WTC11 (cell line): ENCODE results near the gene FUBP3. TPM values are rescaled to one million over a fixed set of nuclear protein-coding genes. Genes with fewer than 3 reads are reported as not detected.

ENCODE experiments used
- ATAC-seq: fragments of 200-7000 bp; cut with Tn5 transposase; 2 replicates; pipeline ENCODE4 v1.10.0; 2021; ENCODE audit warnings: mild to moderate bottlenecking, moderate library complexity
- CTCF ChIA-PET: fragments of 300-600 bp; sonication (Branson Sonifier 250); formaldehyde crosslinking; loops from one replicate; lab custom pipeline; 2021; ENCODE audit warnings: antibody characterized with exemption; lab: Charles Lee
- POLR2A ChIA-PET: fragments of 350-600 bp; sonication (Branson Sonifier 250); formaldehyde crosslinking; loops from one replicate; lab custom pipeline; 2021; ENCODE audit warnings: antibody characterized with exemption; lab: Charles Lee
- DNase-seq: peaks from one replicate; pipeline ENCODE4 v3.0.0; 2021; ENCODE audit warnings: low spot score
- H3K27ac Mint-ChIP-seq: 2 replicates; pipeline ENCODE4 v1.8.0; 2021; ENCODE audit warnings: mixed read lengths
- H3K27me3 Mint-ChIP-seq: 2 replicates; pipeline ENCODE4 v1.8.0; 2021; ENCODE audit warnings: low read depth, mild to moderate bottlenecking, moderate library complexity, mixed read lengths
- H3K36me3 Mint-ChIP-seq: 2 replicates; pipeline ENCODE4 v1.8.0; 2021; ENCODE audit warnings: mixed read lengths
- H3K4me1 Mint-ChIP-seq: 2 replicates; pipeline ENCODE4 v1.8.0; 2022; ENCODE audit warnings: mixed read lengths
- H3K4me3 Mint-ChIP-seq: 2 replicates; pipeline ENCODE4 v1.8.0; 2021; ENCODE audit warnings: mild to moderate bottlenecking, moderate library complexity, mixed read lengths
- H3K9me3 Mint-ChIP-seq: 2 replicates; pipeline ENCODE4 v1.8.0; 2021; ENCODE audit warnings: mixed read lengths
- AR ChIP-seq: fragments of 250-450 bp; sonication (Bioruptor Pico); IDR thresholded peaks from 2 replicates; pipeline ENCODE4 v1.9.0; 2021; ENCODE audit warnings: mild to moderate bottlenecking
- CREB1 ChIP-seq: sonication (generic); formaldehyde crosslinking; IDR thresholded peaks from 2 replicates; pipeline ENCODE4 v1.8.0; 2023; ENCODE audit warnings: mild to moderate bottlenecking, missing genetic modification reagents
- E2F4 ChIP-seq: sonication (generic); formaldehyde crosslinking; IDR thresholded peaks from 2 replicates; pipeline ENCODE4 v1.8.1; 2022; ENCODE audit warnings: low read depth, mild to moderate bottlenecking, moderate library complexity, missing genetic modification reagents, borderline replicate concordance
- GTF2I ChIP-seq: fragments of 250-450 bp; sonication (Bioruptor Pico); conservative IDR thresholded peaks from 2 replicates; pipeline ENCODE4 v1.4.0; 2021; ENCODE audit warnings: mild to moderate bottlenecking
- IRF1 ChIP-seq: sonication (generic); formaldehyde crosslinking; IDR thresholded peaks from 2 replicates; pipeline ENCODE4 v1.8.0; 2023; ENCODE audit warnings: missing genetic modification reagents
- JUN ChIP-seq: sonication (generic); formaldehyde crosslinking; IDR thresholded peaks from 2 replicates; pipeline ENCODE4 v1.8.0; 2023; ENCODE audit warnings: mild to moderate bottlenecking, missing genetic modification reagents
- USF2 ChIP-seq: sonication (generic); formaldehyde crosslinking; IDR thresholded peaks from 2 replicates; pipeline ENCODE4 v1.8.1; 2023; ENCODE audit warnings: mild to moderate bottlenecking, missing genetic modification reagents, moderate library complexity
- ZNF232 ChIP-seq: sonication (generic); formaldehyde crosslinking; IDR thresholded peaks from 2 replicates; pipeline ENCODE4 v1.8.0; 2022; ENCODE audit warnings: mild to moderate bottlenecking, missing genetic modification reagents
- ZNF317 ChIP-seq: sonication (generic); formaldehyde crosslinking; IDR thresholded peaks from 2 replicates; pipeline ENCODE4 v1.8.1; 2023; ENCODE audit warnings: low read depth, mild to moderate bottlenecking, moderate library complexity, missing genetic modification reagents, borderline replicate concordance
- ZNF423 ChIP-seq: fragments of 250-450 bp; sonication (Bioruptor Pico); IDR thresholded peaks from 2 replicates; pipeline ENCODE4 v2.1.2; 2022; ENCODE audit warnings: mild to moderate bottlenecking, moderate library complexity
- ZSCAN18 ChIP-seq: fragments of 250-450 bp; sonication (Bioruptor Pico); IDR thresholded peaks from 2 replicates; pipeline ENCODE4 v2.1.2; 2022; ENCODE audit warnings: mild to moderate bottlenecking, moderate library complexity
- total RNA-seq: library from RNA; stranded (reverse); gene quantifications from 3 replicates; pipeline ENCODE4 v1.2.3, GENCODE V29; 2021

FUBP3 gene
- total RNA-seq, 1 experiment from 2014 or later = 83.0 TPM

DNA sequence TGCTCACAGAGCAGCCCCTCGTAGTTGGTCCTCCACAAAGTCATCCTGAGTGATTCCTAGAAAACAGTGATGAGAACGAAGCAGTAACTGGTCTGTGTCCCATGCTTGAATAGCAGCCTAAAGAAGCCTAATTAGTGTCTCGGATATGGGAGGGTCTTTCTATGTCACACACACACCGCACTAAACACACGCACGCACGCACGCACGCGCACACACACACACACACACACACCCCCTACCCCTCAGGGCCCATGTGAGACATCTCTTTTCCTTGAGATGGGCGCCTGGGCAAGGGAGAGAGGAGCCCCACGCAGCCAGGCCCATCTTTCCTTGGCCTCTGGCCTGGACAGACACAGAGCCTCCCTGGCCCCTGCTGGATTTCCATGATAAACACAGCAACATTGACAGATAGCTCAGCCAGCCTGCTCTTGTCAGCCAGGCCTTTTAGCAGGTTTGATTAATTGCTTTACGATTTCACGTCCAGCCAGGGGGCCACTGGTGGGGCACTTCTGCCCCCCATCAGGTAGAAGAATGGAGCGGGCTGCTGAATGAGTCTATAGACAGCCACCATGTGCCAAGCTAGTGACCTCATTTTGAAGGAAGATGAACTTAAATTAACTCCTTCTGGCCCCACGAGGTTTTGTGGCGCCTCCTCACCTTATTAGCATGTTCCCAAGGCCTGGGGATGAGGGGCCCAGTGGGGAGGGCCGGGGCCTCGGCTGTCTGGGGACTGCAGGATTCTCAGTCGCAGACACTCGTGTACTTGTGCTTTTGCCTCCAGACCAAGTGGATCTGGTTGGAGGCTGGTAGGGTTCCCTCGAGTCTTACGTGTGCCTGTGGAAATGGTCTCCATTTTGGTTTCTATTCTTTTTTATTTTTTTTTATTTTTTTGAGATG is 48.8 kb downstream of the FUBP3 start:
- peak overlapping the region; percentile 15; the same call in 1 of the 2 replicates for H3K27ac Mint-ChIP-seq

DNA sequence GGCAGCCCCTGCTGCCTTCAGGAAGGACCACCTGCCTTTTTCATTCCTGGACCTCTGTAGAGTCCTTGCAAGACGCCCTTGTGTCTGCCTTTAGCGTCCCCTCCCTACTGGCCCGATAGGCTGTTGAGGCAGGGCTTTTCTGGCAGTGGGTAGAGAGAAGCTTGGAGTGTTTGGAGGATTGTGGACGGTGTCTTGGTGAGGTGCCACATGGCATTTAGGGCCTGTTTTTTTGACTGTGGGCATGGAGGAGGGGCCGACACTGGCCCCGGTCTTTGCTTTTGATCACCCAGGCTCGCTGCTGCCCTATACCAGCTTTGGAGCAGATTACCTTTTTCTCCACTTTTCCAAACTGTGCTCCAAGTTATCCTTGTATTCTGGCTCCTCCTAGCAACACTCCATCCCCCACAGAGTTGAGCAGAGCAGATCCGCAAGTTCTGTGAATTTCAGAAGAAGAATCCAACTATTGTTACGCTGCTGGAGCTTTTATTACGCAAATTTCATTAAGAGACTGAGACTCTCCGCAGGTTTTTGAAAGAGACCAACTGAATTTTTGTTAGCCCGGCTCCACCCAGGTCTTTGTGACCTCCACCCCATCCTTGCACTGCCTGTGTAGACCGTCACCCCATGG is 50.2 kb downstream of the FUBP3 start:
- DNase-seq (no peak), ATAC-seq (peak; percentile 46)
- TF ChIP-seq E2F4 (CRISPR knock-in tag) = no peak
- ChIA-PET CTCF (interaction anchor here (0.6 to 1.2 kb wide), 2 partner anchors 53 to 55 kb away, joined by 3 read pairs; no protein-coding TSS in a partner anchor), POLR2A (interaction anchor here (0.6 kb wide), 2 partner anchors 23 to 133 kb away, joined by 4 read pairs; no protein-coding TSS in a partner anchor)
- peaks cover 60% of the 10 kb centered on the region for H3K36me3 Mint-ChIP-seq
- no peaks in the 10 kb centered on the region for H3K27me3 Mint-ChIP-seq
- H3K4me3 Mint-ChIP-seq = peak overlapping the region; percentile 38
- H3K4me1 Mint-ChIP-seq = peaks cover 28% of the 10 kb centered on the region
- H3K27ac Mint-ChIP-seq = peak overlapping the region; percentile 95
- no peaks in the 10 kb centered on the region for H3K9me3 Mint-ChIP-seq

More for the DNA sequence above, 48.8 kb downstream of the FUBP3 start:
- H3K4me1 Mint-ChIP-seq = peaks cover 28% of the 10 kb centered on the region
- H3K4me3 Mint-ChIP-seq = no peak overlapping the region
- no peaks in the 10 kb centered on the region for H3K27me3 Mint-ChIP-seq
- H3K36me3 Mint-ChIP-seq = peaks cover 71% of the 10 kb centered on the region
- ATAC-seq = no peak
- CTCF ChIA-PET = interaction anchor here (2.2 to 2.5 kb wide), 2 partner anchors 56 to 168 kb away, joined by 10 read pairs; no protein-coding TSS in a partner anchor
- POLR2A ChIA-PET = no interaction called here
- TF ChIP-seq IRF1 (CRISPR knock-in tag) (no peak), ZNF232 (CRISPR knock-in tag) (no peak), CREB1 (CRISPR knock-in tag) (no peak), AR (CRISPR knock-in tag) (no peak), USF2 (CRISPR knock-in tag) (no peak), JUN (CRISPR knock-in tag) (no peak), ZSCAN18 (CRISPR knock-in tag) (no peak), ZNF317 (CRISPR knock-in tag) (no peak)
- TF ChIP-seq, all 79 proteins: peak for 0
- DNase-seq = no peak
- H3K9me3 Mint-ChIP-seq = no peaks in the 10 kb centered on the region

- no peak for TF ChIP-seq GTF2I (CRISPR knock-in tag)
- TF ChIP-seq ZNF423 (CRISPR knock-in tag) = peak; percentile 31; the same call in 1 of the 2 replicates
- Mint-ChIP-seq H3K36me3 (peaks cover 60% of the 10 kb centered on the region), H3K27me3 (no peaks in the 10 kb centered on the region), H3K27ac (peak overlapping the region; percentile 68; the same call in 1 of the 2 replicates), H3K9me3 (no peaks in the 10 kb centered on the region), H3K4me1 (peaks cover 28% of the 10 kb centered on the region), H3K4me3 (no peak overlapping the region)
- ChIA-PET POLR2A (interaction anchor here (0.6 kb wide), 1 partner anchor 23 kb away, joined by 4 read pairs; no protein-coding TSS in a partner anchor), CTCF (interaction anchor here (0.8 to 1.2 kb wide), 2 partner anchors 52 to 169 kb away, joined by 3 read pairs; no protein-coding TSS in a partner anchor)
- DNase-seq (no peak), ATAC-seq (no peak)
These were observed 50.7 kb downstream of the FUBP3 start for GRCh38 chr9:130630071-130630450.
